Esophagus squamous epithelium (tissue), 5 donors: ENCODE data around the gene MIEF2. TPM values are rescaled to one million over a fixed set of nuclear protein-coding genes. Genes with fewer than 3 reads are reported as not detected.

Experiments
- DNase-seq: peaks from one replicate; lab custom pipeline; 2025; lab: John Stamatoyannopoulos, UW
- H3K27ac ChIP-seq, 4 donors: fragments of 200-600 bp; sonication (generic); one replicate each; pipeline ENCODE4 v1.5.1; 2016 to 2019; ENCODE audit warnings: mild to moderate bottlenecking in 1 of 4
- H3K27me3 ChIP-seq, 4 donors: fragments of 200-600 bp; sonication (generic); 1 replicate in 3 of 4; 2 replicates in 1 of 4; pipeline versions ENCODE4 v1.5.1 to v1.6.0; 2017 to 2021; ENCODE audit warnings: antibody characterized with exemption in 1 of 4
- H3K36me3 ChIP-seq, 3 donors: fragments of 200-600 bp; sonication (generic); one replicate each; pipeline ENCODE4 v1.5.1; 2016 to 2019
- H3K4me1 ChIP-seq, 3 donors: fragments of 200-600 bp; sonication (generic); one replicate each; pipeline ENCODE4 v1.5.1; 2017 to 2019
- H3K4me3 ChIP-seq, 4 donors: fragments of 200-600 bp; sonication (generic); 1 replicate in 3 of 4; 2 replicates in 1 of 4; pipeline ENCODE4 v1.5.1; 2016 to 2019; ENCODE audit warnings: mild to moderate bottlenecking in 2 of 4, moderate library complexity in 1 of 4
- H3K9me3 ChIP-seq, 3 donors: fragments of 200-600 bp; sonication (generic); one replicate each; pipeline ENCODE4 v1.5.1; 2016 to 2019
- CTCF ChIP-seq, 6 experiments: fragments of 450-650 bp in 4 of 6; fragments of 200-600 bp in 2 of 6; sonication (generic) in 2 of 6; IDR thresholded peaks; one replicate each; pipeline ENCODE4 v1.5.1; 2016 to 2019; ENCODE audit warnings: antibody characterized with exemption in 6 of 6, mild to moderate bottlenecking in 4 of 6, moderate library complexity in 4 of 6
- POLR2A ChIP-seq, 4 donors: fragments of 450-650 bp; IDR thresholded peaks; one replicate each; pipeline ENCODE4 v1.6.1; 2017; ENCODE audit warnings: antibody characterized with exemption in 4 of 4, mild to moderate bottlenecking in 4 of 4, moderate library complexity in 3 of 4
- WGBS, 2 donors: methylation state at CpG; one replicate each; pipeline ENCODE4 v1.1.5; 2018; 5-methylcytosine and 5-hydroxymethylcytosine counted together
- intact Hi-C: fragments of 100-400 bp; cut with DNase I; formaldehyde crosslinking; loops from one replicate; pipeline ENCODE4 v1.15.0; 2022
- total RNA-seq, 4 donors: library from RNA; depleted of rRNA; stranded (reverse); fragments of >200 nt; gene quantifications; one replicate each; pipeline ENCODE4 v1.1.0, GENCODE V29; 2016
- donor health status: DM: yes; HTN: yes; CAD: no.

The MIEF2 gene
- total RNA-seq, 4 donors from 2014 or later, result 5.5 to 16.1 (median 8.9) TPM

- Histone ChIP-seq H3K27ac (peak overlapping the region; percentile 90 to 93 (median 90)), H3K9me3 (no peaks in the 10 kb centered on the region), H3K4me1 (peaks cover 52 to 80% (median 66%) of the 10 kb centered on the region in 3 donors), H3K36me3 (peaks cover 0 to 61% (median 5%) of the 10 kb centered on the region in 3 donors), H3K4me3 (peak overlapping the region; percentile 69 to 92 (median 88)), H3K27me3 (no peaks in the 10 kb centered on the region)
- DNase-seq, result no peak
- no peak for TF ChIP-seq CTCF (IDR thresholded peaks at IDR 0.05)
- no peak for TF ChIP-seq POLR2A (IDR thresholded peaks at IDR 0.05)
- 7 to 10% methylated on average over 16 to 17 of the region's 18 CpGs for WGBS, 2 donors
- intact Hi-C loops, result no loop called here
Observed at GRCh38 chr17:18315562-18315922, 55.1 kb downstream of the MIEF2 start.

- Histone ChIP-seq H3K9me3 (no peaks in the 10 kb centered on the region), H3K27me3 (no peaks in the 10 kb centered on the region), H3K4me1 (peaks cover 52 to 84% (median 67%) of the 10 kb centered on the region in 3 donors), H3K4me3 (peak overlapping the region; percentile 69 to 92 (median 88)), H3K36me3 (peaks cover 0 to 61% (median 7%) of the 10 kb centered on the region in 3 donors), H3K27ac (peak overlapping the region; percentile 90 to 93 (median 90))
- DNase-seq, result no peak
- TF ChIP-seq POLR2A (IDR thresholded peaks at IDR 0.05), result no peak
- no peak for TF ChIP-seq CTCF (IDR thresholded peaks at IDR 0.05)
- intact Hi-C loops, result no loop called here
- 48 to 67% methylated on average over 4 of the region's 11 CpGs for WGBS, 2 donors
Observed at GRCh38 chr17:18315961-18316360, 55.5 kb downstream of the MIEF2 start.

Other genes with a start within 250 kb of the MIEF2 start
- gene ATPAF2, start 221.5 kb upstream of the MIEF2 start, total RNA-seq, result 10 to 100 TPM; 15.8 to 26.9 (median 20.7) TPM
- gene GID4, start 221.3 kb upstream of the MIEF2 start, total RNA-seq, result 10 to 100 TPM in 2 of 4 donors, 1 to 10 TPM in 2; 7.5 to 18.1 (median 11.6) TPM
- gene DRG2, start 172.7 kb upstream of the MIEF2 start, total RNA-seq, result 10 to 100 TPM; 31.8 to 45.4 (median 37.9) TPM
- 1 to 10 TPM in 1 of 4 donors, under 1 TPM in 2, not detected in 1; 0.18 to 1.7 (median 0.30) TPM for gene MYO15A, start 151.9 kb upstream of the MIEF2 start, total RNA-seq
- gene ALKBH5, start 76.8 kb upstream of the MIEF2 start, total RNA-seq, result 10 to 100 TPM; 55.8 to 58.9 (median 56.9) TPM
- 10 to 100 TPM; 25.7 to 30.3 (median 28.0) TPM for gene LLGL1, start 35.0 kb upstream of the MIEF2 start, total RNA-seq
- 100 to 1,000 TPM; 190 to 344 (median 232) TPM for gene FLII, start 1.9 kb upstream of the MIEF2 start, total RNA-seq
- gene TOP3A, start 54.3 kb downstream of the MIEF2 start, total RNA-seq, result 10 to 100 TPM; 17.9 to 34.0 (median 21.1) TPM
- 10 to 100 TPM; 10.9 to 13.0 (median 11.9) TPM for gene SMCR8, start 54.6 kb downstream of the MIEF2 start, total RNA-seq
- 100 to 1,000 TPM in 1 of 4 donors, 10 to 100 TPM in 3; 64.1 to 124 (median 67.9) TPM for gene SHMT1, start 102.9 kb downstream of the MIEF2 start, total RNA-seq
- 10 to 100 TPM in 2 of 4 donors, 1 to 10 TPM in 2; 5.9 to 15.4 (median 10.2) TPM for gene EVPLL, start 117.1 kb downstream of the MIEF2 start, total RNA-seq
- 10 to 100 TPM in 3 of 4 donors, 1 to 10 TPM in 1; 5.5 to 52.9 (median 21.9) TPM for gene LGALS9C, start 216.1 kb downstream of the MIEF2 start, total RNA-seq